Endothelial cell of umbilical vein (primary cell): Measurements from ENCODE around the gene DLG1. TPM values are rescaled to one million over a fixed set of nuclear protein-coding genes. Genes with fewer than 3 reads are reported as not detected.

Source experiments
- BruUV-seq: library from RNA; stranded (reverse); fragments of 400-500 nt; replicated peaks from 2 replicates; lab custom pipeline; 2021; lab: Mats Ljungman, UMichigan
- CTCF ChIA-PET: fragments of 300-600, 350-600 bp; sonication (Branson Sonifier 250); formaldehyde crosslinking; loops from one replicate; lab custom pipeline; 2021; ENCODE audit warnings: antibody characterized with exemption, inconsistent platforms; lab: Charles Lee
- POLR2A ChIA-PET: fragments of 300-600, 350-600 bp; sonication (Branson Sonifier 250); formaldehyde crosslinking; loops from one replicate; lab custom pipeline; 2021; ENCODE audit warnings: antibody characterized with exemption, inconsistent platforms; lab: Charles Lee
- DNase-seq: peaks from one replicate; pipeline ENCODE4 v3.0.0-alpha.2; 2011; ENCODE audit warnings: low read depth, low spot score
- FAIRE-seq: peaks from 2 replicates; lab custom pipeline; 2011; peaks lifted over from hg19 to GRCh38; lab: Jason Lieb, UNC
- H2AFZ ChIP-seq: 2 replicates; pipeline ENCODE4 v1.6.0; 2012; ENCODE audit warnings: low read depth, low read length, control low read depth, inconsistent platforms
- H3K27ac ChIP-seq: 2 replicates; pipeline ENCODE4 v1.5.1; 2011; ENCODE audit warnings: low read depth, mild to moderate bottlenecking, control low read depth, low read length, moderate library complexity; ENCODE audit not compliant: insufficient read depth
- H3K27me3 ChIP-seq, 2 experiments: 2 replicates each; pipeline versions ENCODE4 v1.6.0 to v1.6.1; 2011; ENCODE audit warnings: low read length in 2 of 2, mixed read lengths in 1 of 2; ENCODE audit not compliant: control insufficient read depth in 2 of 2, insufficient read depth in 2 of 2
- H3K36me3 ChIP-seq, 2 experiments: 2 replicates in 1 of 2; 3 replicates in 1 of 2; pipeline ENCODE4 v1.5.1; 2011; ENCODE audit warnings: low read length in 2 of 2, mild to moderate bottlenecking in 1 of 2, moderate library complexity in 1 of 2; ENCODE audit not compliant: control insufficient read depth in 2 of 2, insufficient read depth in 2 of 2; ENCODE audit errors: extremely low read depth in 1 of 2
- H3K4me1 ChIP-seq: 3 replicates; pipeline ENCODE4 v1.5.1; 2011; ENCODE audit warnings: mild to moderate bottlenecking, low read length; ENCODE audit not compliant: control insufficient read depth, insufficient read depth; ENCODE audit errors: extremely low read depth
- H3K4me2 ChIP-seq: 2 replicates; pipeline ENCODE4 v1.6.1; 2011; ENCODE audit warnings: low read length, control low read depth, mixed read lengths; ENCODE audit not compliant: insufficient read depth
- H3K4me3 ChIP-seq, 3 experiments: fragments of 200-600 bp in 1 of 3; sonication (generic), shearing (Covaris generic) in 1 of 3; replicated peaks in 1 of 3; 2 replicates each; pipeline ENCODE4 v1.5.1; 2011 to 2016; ENCODE audit warnings: control low read depth in 3 of 3, low read length in 3 of 3, mild to moderate bottlenecking in 2 of 3, inconsistent platforms in 1 of 3, low read depth in 1 of 3, moderate library complexity in 1 of 3; ENCODE audit not compliant: insufficient read depth in 1 of 3
- H3K79me2 ChIP-seq: 2 replicates; pipeline ENCODE4 v1.6.0; 2012; ENCODE audit warnings: low read length, inconsistent platforms; ENCODE audit not compliant: control insufficient read depth, insufficient read depth
- H3K9ac ChIP-seq: replicated peaks from 2 replicates; pipeline ENCODE3; 2011; ENCODE audit warnings: low read length, control low read depth; ENCODE audit not compliant: insufficient read depth; ENCODE audit errors: extremely low read depth
- H3K9me1 ChIP-seq: replicated peaks from 3 replicates; pipeline ENCODE4 v1.6.0; 2011; ENCODE audit warnings: mild to moderate bottlenecking, low read length; ENCODE audit not compliant: control insufficient read depth, insufficient read depth; ENCODE audit errors: extremely low read depth
- H3K9me3 ChIP-seq: replicated peaks from 2 replicates; pipeline ENCODE4 v1.5.1; 2012; ENCODE audit warnings: low read length, inconsistent platforms; ENCODE audit not compliant: control insufficient read depth, insufficient read depth
- H4K20me1 ChIP-seq: replicated peaks from 2 replicates; pipeline ENCODE3; 2011; ENCODE audit warnings: mild to moderate bottlenecking, low read length; ENCODE audit not compliant: control insufficient read depth, insufficient read depth; ENCODE audit errors: extremely low read depth
- CTCF ChIP-seq, 2 donors: IDR thresholded peaks; 1 replicate in 1 of 2; 2 replicates in 1 of 2; pipeline ENCODE4 v1.5.1; 2011; ENCODE audit warnings: low read length in 2 of 2, mild to moderate bottlenecking in 2 of 2, moderate library complexity in 2 of 2, control low read depth in 1 of 2, inconsistent platforms in 1 of 2, low read depth in 1 of 2; ENCODE audit not compliant: insufficient read depth in 1 of 2; ENCODE audit errors: extremely low read depth in 1 of 2
- EZH2 ChIP-seq: IDR thresholded peaks from 2 replicates; pipeline ENCODE4 v1.6.1; 2012; ENCODE audit warnings: borderline replicate concordance, low read depth, mild to moderate bottlenecking, moderate library complexity, low read length, inconsistent platforms; ENCODE audit not compliant: severe bottlenecking
- FOS ChIP-seq: IDR thresholded peaks from 2 replicates; pipeline ENCODE4 v1.6.1; 2011; ENCODE audit warnings: mild to moderate bottlenecking, low read length, moderate library complexity, borderline replicate concordance; ENCODE audit not compliant: insufficient read depth
- GATA2 ChIP-seq: IDR thresholded peaks from 2 replicates; pipeline ENCODE4 v1.7.0; 2011; ENCODE audit warnings: low read depth, mild to moderate bottlenecking, moderate library complexity, mixed read lengths, low read length; ENCODE audit not compliant: insufficient read length, insufficient read depth
- JUN ChIP-seq: IDR thresholded peaks from 2 replicates; pipeline ENCODE4 v1.6.1; 2011; ENCODE audit warnings: borderline replicate concordance, low read depth; ENCODE audit not compliant: insufficient read length, insufficient read depth
- MYC ChIP-seq: IDR thresholded peaks from one replicate; pipeline ENCODE4 v1.6.1; 2011; ENCODE audit warnings: mild to moderate bottlenecking, low read depth, low read length
- POLR2A ChIP-seq: IDR thresholded peaks from 2 replicates; pipeline ENCODE4 v1.6.1; 2012; ENCODE audit warnings: low read depth, mild to moderate bottlenecking, control low read depth, low read length
- POLR2AphosphoS5 ChIP-seq: IDR thresholded peaks from 2 replicates; pipeline ENCODE4 v1.6.1; 2012; ENCODE audit warnings: low read depth, mild to moderate bottlenecking, control low read depth, low read length, moderate library complexity; ENCODE audit not compliant: insufficient read depth
- dilution Hi-C: fragments of 300-500 bp; cut with MboI; formaldehyde crosslinking; loops from one replicate; pipeline ENCODE4 v1.15.0; 2019; ENCODE audit warnings: low sequenced_read_pairs; ENCODE audit not compliant: extremely low pct_ligation_motif_present
- intact Hi-C: fragments of 100-400 bp; cut with micrococcal nuclease; formaldehyde crosslinking; loops from one replicate; pipeline ENCODE4 v1.10.0; 2022
- polyA plus RNA-seq, 4 experiments: library from polyadenylated mRNA; depleted of rRNA in 3 of 4; stranded (reverse) in 3 of 4; unstranded in 1 of 4; fragments of >200 nt; gene quantifications; 2 replicates each; pipeline versions ENCODE4 v1.2.1 to v1.2.3, GENCODE V29; 2011 to 2012; ENCODE audit warnings: missing spikeins in 1 of 4
- total RNA-seq: library from RNA; stranded (reverse); gene quantifications from 2 replicates; pipeline ENCODE4 v1.2.3, GENCODE V29; 2021
- TF ChIP-seq, protein P1 (sequence below): IDR thresholded peaks from 2 replicates; pipeline ENCODE4 v1.6.1; 2011; ENCODE audit not compliant: insufficient read depth, insufficient read length

The DLG1 gene
- total and polyA plus RNA-seq, 2 donors (not counting 3 experiments of a cell fraction or from before 2014, with no cell fraction given): 26.5 to 80.1 TPM

DNA sequence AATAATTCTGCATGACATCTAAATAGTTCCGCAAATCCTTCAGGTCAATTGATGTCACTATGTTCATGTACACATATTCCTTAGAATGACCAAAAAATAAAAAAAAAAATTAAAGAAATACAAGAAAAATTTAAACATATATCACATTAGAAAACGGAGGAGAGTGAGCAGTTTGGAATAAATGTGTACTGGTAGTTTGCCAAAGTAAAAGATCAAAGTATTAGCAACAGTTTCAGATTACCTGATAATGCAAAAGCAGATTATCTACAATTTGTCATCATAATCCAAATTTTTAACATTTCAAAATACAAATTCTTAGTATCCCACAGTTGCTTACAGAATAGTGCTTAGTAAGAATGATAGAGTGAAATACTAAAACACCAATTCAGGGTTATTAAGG, 1.9 kb downstream of the DLG1 start:
- Histone ChIP-seq H3K79me2 (peaks cover 59% of the 10 kb centered on the region), H3K9me3 (no peaks in the 10 kb centered on the region), H3K4me2 (peak overlapping the region; percentile 87), H4K20me1 (no peaks in the 10 kb centered on the region), H3K9me1 (no peaks in the 10 kb centered on the region), H3K9ac (peak overlapping the region; percentile 87), H3K36me3 (peaks cover 0 to 7% of the 10 kb centered on the region in 2 experiments), H3K4me3 (peak overlapping the region; percentile 61 to 98 (median 73)), H2AFZ (no peak overlapping the region), H3K27me3 (no peaks in the 10 kb centered on the region), H3K27ac (no peak overlapping the region), H3K4me1 (peaks cover 18% of the 10 kb centered on the region)
- POLR2A ChIA-PET: no interaction called here
- DNase-seq (no peak), FAIRE-seq (no peak)
- dilution Hi-C loops (no loop called here), intact Hi-C loops (loop anchor here (2.0 to 5.0 kb wide), 2 partner anchors 96 to 206 kb away; no protein-coding TSS in a partner anchor)
- no TSS peak for BruUV-seq
- TF ChIP-seq MYC (no peak), JUN (no peak), POLR2A (no peak), POLR2AphosphoS5 (no peak), GATA2 (no peak), EZH2 (no peak), FOS (no peak), CTCF (IDR thresholded peaks at IDR 0.05; ENCODE audit: extremely low read depth in 1 of 2, insufficient read depth in 1 of 2, low read depth in 1 of 2, low read length in 2 of 2) (no peak)
- TF ChIP-seq, protein P1, sequence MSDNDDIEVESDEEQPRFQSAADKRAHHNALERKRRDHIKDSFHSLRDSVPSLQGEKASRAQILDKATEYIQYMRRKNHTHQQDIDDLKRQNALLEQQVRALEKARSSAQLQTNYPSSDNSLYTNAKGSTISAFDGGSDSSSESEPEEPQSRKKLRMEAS: no peak
- CTCF ChIA-PET: interaction anchor here (0.7 to 4.7 kb wide), 5 partner anchors 13 to 205 kb away, joined by 3 to 48 read pairs (median 5); no protein-coding TSS in a partner anchor
